Retinal pigment epithelial cell (primary cell): ENCODE results near the gene TRRAP.

Source experiments
- DNase-seq: peaks from one replicate; pipeline ENCODE4 v3.0.0-alpha.2; 2010; ENCODE audit warnings: low read depth
- H3K4me3 ChIP-seq: 2 replicates; pipeline ENCODE4 v1.5.1; 2011; ENCODE audit warnings: mild to moderate bottlenecking, low read length, control low read depth, moderate library complexity
- CTCF ChIP-seq: conservative IDR thresholded peaks from 2 replicates; pipeline ENCODE4 v1.5.1; 2011; ENCODE audit warnings: low read depth, low read length, control low read depth, inconsistent platforms

TRRAP gene

GRCh38 chr7:98910427-98910826 lies 32.1 kb downstream of the TRRAP start:
- no peak overlapping the region for H3K4me3 ChIP-seq
- TF ChIP-seq CTCF = no peak
- DNase-seq = no peak

DNA sequence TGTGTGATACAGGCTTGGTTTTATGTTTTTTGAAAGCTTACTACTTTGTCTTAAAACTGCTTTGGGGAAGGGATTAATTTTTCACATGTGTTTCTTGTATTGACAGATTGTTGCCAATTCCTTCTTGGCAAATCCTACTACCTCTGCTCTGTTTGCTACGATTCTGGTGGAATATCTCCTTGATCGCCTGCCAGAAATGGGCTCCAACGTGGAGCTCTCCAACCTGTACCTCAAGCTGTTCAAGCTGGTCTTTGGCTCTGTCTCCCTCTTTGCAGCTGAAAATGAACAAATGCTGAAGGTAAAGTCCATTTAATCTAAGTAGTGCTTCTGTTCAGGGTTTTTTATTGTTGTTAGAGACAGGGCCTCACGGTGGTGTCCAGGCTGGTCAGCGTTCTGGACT lies 33.6 kb downstream of the TRRAP start:
- no peak for TF ChIP-seq CTCF
- DNase-seq = no peak
- no peak overlapping the region for H3K4me3 ChIP-seq

GRCh38 chr7:98913026-98913425 lies 34.7 kb downstream of the TRRAP start:
- no peak for DNase-seq
- no peak for TF ChIP-seq CTCF
- no peak overlapping the region for H3K4me3 ChIP-seq

- H3K4me3 ChIP-seq = no peak overlapping the region
- no peak for TF ChIP-seq CTCF
- DNase-seq = no peak
These were observed 35.3 kb downstream of the TRRAP start for GRCh38 chr7:98913612-98914011.

DNA sequence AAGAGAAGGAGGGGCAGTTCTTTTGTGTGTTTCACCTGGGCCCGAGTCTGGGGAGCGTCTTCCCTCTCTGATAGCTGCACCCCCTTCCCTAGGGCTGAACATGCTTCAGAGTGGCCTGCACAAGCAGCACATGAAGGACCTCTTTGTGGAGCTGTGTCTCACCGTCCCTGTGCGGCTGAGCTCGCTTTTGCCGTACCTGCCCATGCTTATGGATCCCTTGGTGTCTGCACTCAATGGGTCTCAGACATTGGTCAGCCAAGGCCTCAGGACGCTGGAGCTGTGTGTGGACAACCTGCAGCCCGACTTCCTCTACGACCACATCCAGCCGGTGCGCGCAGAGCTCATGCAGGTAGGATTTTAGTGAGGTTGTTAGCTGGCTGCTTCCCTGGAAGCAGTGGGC lies 39.0 kb downstream of the TRRAP start:
- TF ChIP-seq CTCF = no peak
- no peak for DNase-seq
- no peak overlapping the region for H3K4me3 ChIP-seq

- no peak for TF ChIP-seq CTCF
- H3K4me3 ChIP-seq = no peak overlapping the region
- no peak for DNase-seq
These were observed 43.5 kb downstream of the TRRAP start for GRCh38 chr7:98921608-98922372.

- DNase-seq = no peak
- H3K4me3 ChIP-seq = no peak overlapping the region
These were observed 44.3 kb downstream of the TRRAP start for GRCh38 chr7:98922392-98923187.

More at GRCh38 chr7:98922392-98923187, 44.3 kb downstream of the TRRAP start:
- TF ChIP-seq CTCF = no peak
